Neural progenitor cell (in vitro differentiated cells): ENCODE results near the gene JMJD7. TPM values are rescaled to one million over a fixed set of nuclear protein-coding genes. Genes with fewer than 3 reads are reported as not detected.

Source experiments
- DNase-seq: peaks from one replicate; pipeline ENCODE4 v3.0.0-alpha.2; 2016; ENCODE audit warnings: low spot score
- H2AFZ ChIP-seq: fragments of 200-600 bp; sonication (generic); replicated peaks from 2 replicates; pipeline ENCODE4 v1.6.1; 2016; ENCODE audit warnings: antibody characterized with exemption
- H3F3A ChIP-seq: fragments of 200-600 bp; sonication (generic); 2 replicates; pipeline ENCODE4 v1.6.1; 2016; ENCODE audit warnings: antibody characterized with exemption, low read depth
- H3K27ac ChIP-seq: fragments of 200-600 bp; sonication (generic); 2 replicates; pipeline ENCODE4 v1.5.1; 2016; ENCODE audit warnings: mild to moderate bottlenecking
- H3K27me3 ChIP-seq: fragments of 200-600 bp; sonication (generic); 2 replicates; pipeline ENCODE4 v1.6.1; 2016; ENCODE audit warnings: mild to moderate bottlenecking, moderate library complexity
- H3K36me3 ChIP-seq: fragments of 200-600 bp; sonication (generic); 2 replicates; pipeline ENCODE4 v1.5.1; 2016
- H3K4me1 ChIP-seq: fragments of 200-600 bp; sonication (generic); 2 replicates; pipeline ENCODE4 v1.6.1; 2016; ENCODE audit warnings: mixed run types
- H3K4me2 ChIP-seq: fragments of 200-600 bp; sonication (generic); 2 replicates; pipeline ENCODE4 v1.6.1; 2016
- H3K4me3 ChIP-seq: fragments of 200-600 bp; sonication (generic); 2 replicates; pipeline ENCODE4 v1.5.1; 2016
- H3K79me2 ChIP-seq: fragments of 200-600 bp; sonication (generic); 2 replicates; pipeline ENCODE4 v1.6.1; 2016; ENCODE audit warnings: low read depth
- H3K9ac ChIP-seq: fragments of 200-600 bp; sonication (generic); 2 replicates; pipeline ENCODE4 v1.6.1; 2016
- H3K9me3 ChIP-seq: fragments of 200-600 bp; sonication (generic); 2 replicates; pipeline ENCODE4 v1.5.1; 2016; ENCODE audit warnings: low read depth
- H4K20me1 ChIP-seq: fragments of 200-600 bp; sonication (generic); 2 replicates; pipeline ENCODE4 v1.6.1; 2016; ENCODE audit warnings: low read depth
- H3K27ac Mint-ChIP-seq: 3 replicates; pipeline ENCODE4 v1.8.0; 2021; ENCODE audit warnings: mixed read lengths
- H3K27me3 Mint-ChIP-seq: 2 replicates; pipeline ENCODE4 v1.8.0; 2022; ENCODE audit warnings: low read depth, mild to moderate bottlenecking, inconsistent platforms, moderate library complexity, mixed read lengths; ENCODE audit not compliant: insufficient read depth
- H3K36me3 Mint-ChIP-seq: 3 replicates; pipeline ENCODE4 v1.8.0; 2021; ENCODE audit warnings: mixed read lengths
- H3K4me1 Mint-ChIP-seq: 3 replicates; pipeline ENCODE4 v1.8.0; 2021; ENCODE audit warnings: mixed read lengths
- H3K4me3 Mint-ChIP-seq: 3 replicates; pipeline ENCODE4 v1.8.0; 2021; ENCODE audit warnings: mild to moderate bottlenecking, moderate library complexity, mixed read lengths
- H3K9me3 Mint-ChIP-seq: 3 replicates; pipeline ENCODE4 v1.8.0; 2020; ENCODE audit warnings: mixed read lengths
- EZH2 ChIP-seq: fragments of 200-600 bp; sonication (generic); IDR thresholded peaks from 2 replicates; pipeline ENCODE4 v1.6.1; 2017; ENCODE audit warnings: antibody characterized with exemption, mild to moderate bottlenecking, moderate library complexity
- EZH2phosphoT487 ChIP-seq: fragments of 200-600 bp; sonication (generic); IDR thresholded peaks from 2 replicates; pipeline ENCODE4 v1.6.1; 2017; ENCODE audit warnings: antibody characterized with exemption
- total RNA-seq: library from RNA; depleted of rRNA; stranded (reverse); fragments of >200 nt; gene quantifications from 2 replicates; pipeline ENCODE4 v1.2.3, GENCODE V29; 2015; ENCODE audit warnings: low replicate concordance
- TF ChIP-seq, protein P1 (sequence below): fragments of 200-600 bp; sonication (generic); IDR thresholded peaks from 2 replicates; pipeline ENCODE4 v1.5.1; 2017; ENCODE audit warnings: antibody characterized with exemption, mild to moderate bottlenecking

JMJD7 gene
- total RNA-seq, 1 donor from 2014 or later: 13.4 TPM

DNA sequence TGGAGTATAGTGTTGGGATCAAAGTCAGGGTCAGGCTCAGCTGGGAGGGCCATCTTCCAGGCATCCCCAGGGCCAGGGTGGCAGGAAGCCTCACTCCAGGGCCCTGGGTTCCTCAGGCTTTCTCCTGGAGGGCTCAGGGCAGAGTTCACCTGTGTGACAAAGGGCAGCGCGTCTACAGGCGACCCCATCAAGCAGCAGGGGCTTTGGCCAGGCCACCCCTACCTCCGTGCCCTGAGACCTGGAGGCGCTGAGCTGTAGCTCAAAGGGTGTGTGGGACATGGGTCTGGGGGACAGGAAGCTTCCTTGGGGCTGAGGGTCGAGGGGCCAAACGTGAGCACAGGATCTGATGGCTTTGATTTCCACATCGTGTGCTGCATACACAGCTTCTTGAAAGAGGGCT, 53.2 kb downstream of the JMJD7 start:
- Mint-ChIP-seq H3K4me3 (peak overlapping the region; percentile 3), H3K9me3 (no peaks in the 10 kb centered on the region), H3K27ac (no peak overlapping the region), H3K36me3 (peaks cover 4% of the 10 kb centered on the region), H3K27me3 (peaks cover 11% of the 10 kb centered on the region), H3K4me1 (peaks cover 20% of the 10 kb centered on the region)
- peaks cover 11% of the 10 kb centered on the region for H3K4me1 ChIP-seq
- no peak overlapping the region for H3K4me3 ChIP-seq
- no peaks in the 10 kb centered on the region for H4K20me1 ChIP-seq
- H3K36me3 ChIP-seq: no peaks in the 10 kb centered on the region
- peaks cover 5% of the 10 kb centered on the region for H3F3A ChIP-seq
- H2AFZ ChIP-seq: no peak overlapping the region
- H3K9ac ChIP-seq: no peak overlapping the region
- no peaks in the 10 kb centered on the region for H3K9me3 ChIP-seq
- H3K27me3 ChIP-seq: peaks cover 57% of the 10 kb centered on the region
- no peak overlapping the region for H3K27ac ChIP-seq
- TF ChIP-seq EZH2 (no peak), EZH2phosphoT487 (no peak)
- TF ChIP-seq, protein P1, sequence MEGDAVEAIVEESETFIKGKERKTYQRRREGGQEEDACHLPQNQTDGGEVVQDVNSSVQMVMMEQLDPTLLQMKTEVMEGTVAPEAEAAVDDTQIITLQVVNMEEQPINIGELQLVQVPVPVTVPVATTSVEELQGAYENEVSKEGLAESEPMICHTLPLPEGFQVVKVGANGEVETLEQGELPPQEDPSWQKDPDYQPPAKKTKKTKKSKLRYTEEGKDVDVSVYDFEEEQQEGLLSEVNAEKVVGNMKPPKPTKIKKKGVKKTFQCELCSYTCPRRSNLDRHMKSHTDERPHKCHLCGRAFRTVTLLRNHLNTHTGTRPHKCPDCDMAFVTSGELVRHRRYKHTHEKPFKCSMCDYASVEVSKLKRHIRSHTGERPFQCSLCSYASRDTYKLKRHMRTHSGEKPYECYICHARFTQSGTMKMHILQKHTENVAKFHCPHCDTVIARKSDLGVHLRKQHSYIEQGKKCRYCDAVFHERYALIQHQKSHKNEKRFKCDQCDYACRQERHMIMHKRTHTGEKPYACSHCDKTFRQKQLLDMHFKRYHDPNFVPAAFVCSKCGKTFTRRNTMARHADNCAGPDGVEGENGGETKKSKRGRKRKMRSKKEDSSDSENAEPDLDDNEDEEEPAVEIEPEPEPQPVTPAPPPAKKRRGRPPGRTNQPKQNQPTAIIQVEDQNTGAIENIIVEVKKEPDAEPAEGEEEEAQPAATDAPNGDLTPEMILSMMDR: no peak
- no peak overlapping the region for H3K4me2 ChIP-seq
- no peaks in the 10 kb centered on the region for H3K79me2 ChIP-seq
- DNase-seq: no peak

- Histone ChIP-seq H4K20me1 (no peaks in the 10 kb centered on the region), H3K9ac (no peak overlapping the region), H3K4me1 (peaks cover 16% of the 10 kb centered on the region), H3K27ac (no peak overlapping the region), H2AFZ (no peak overlapping the region), H3K4me2 (peak overlapping the region; percentile 94), H3K9me3 (no peaks in the 10 kb centered on the region), H3K36me3 (no peaks in the 10 kb centered on the region), H3K27me3 (peaks cover 57% of the 10 kb centered on the region), H3K4me3 (peak overlapping the region; percentile 51), H3F3A (peaks cover 5% of the 10 kb centered on the region), H3K79me2 (no peaks in the 10 kb centered on the region)
- Mint-ChIP-seq H3K27ac (no peak overlapping the region), H3K4me3 (peak overlapping the region; percentile 3), H3K36me3 (peaks cover 4% of the 10 kb centered on the region), H3K9me3 (no peaks in the 10 kb centered on the region), H3K27me3 (peaks cover 11% of the 10 kb centered on the region), H3K4me1 (peaks cover 21% of the 10 kb centered on the region)
- DNase-seq: no peak
- TF ChIP-seq EZH2phosphoT487: no peak
Observed at GRCh38 chr15:41881550-41881919, 53.6 kb downstream of the JMJD7 start.

- peak; percentile 65 for DNase-seq
- Mint-ChIP-seq H3K27me3 (peaks cover 14% of the 10 kb centered on the region), H3K4me1 (peaks cover 20% of the 10 kb centered on the region), H3K4me3 (no peak overlapping the region), H3K27ac (no peak overlapping the region), H3K9me3 (no peaks in the 10 kb centered on the region), H3K36me3 (peaks cover 4% of the 10 kb centered on the region)
- Histone ChIP-seq H3K36me3 (no peaks in the 10 kb centered on the region), H3K9me3 (no peaks in the 10 kb centered on the region), H3F3A (peaks cover 5% of the 10 kb centered on the region), H3K4me1 (peaks cover 20% of the 10 kb centered on the region), H2AFZ (peak overlapping the region; percentile 92), H3K27ac (no peak overlapping the region), H3K9ac (no peak overlapping the region), H3K4me3 (peak overlapping the region; percentile 51), H4K20me1 (no peaks in the 10 kb centered on the region), H3K79me2 (no peaks in the 10 kb centered on the region), H3K27me3 (peaks cover 57% of the 10 kb centered on the region), H3K4me2 (peak overlapping the region; percentile 94)
- peak; percentile 73 for TF ChIP-seq EZH2
- TF ChIP-seq EZH2phosphoT487: peak; percentile 78
- TF ChIP-seq, protein P1: no peak
Observed at GRCh38 chr15:41881920-41882688, 54.2 kb downstream of the JMJD7 start.
